C4-2B (cell line): ENCODE data around the gene SLC1A4.

Source experiments
- CTCF ChIP-seq: fragments of 450-650 bp; conservative IDR thresholded peaks from 2 replicates; pipeline ENCODE4 v1.5.1; 2017; ENCODE audit warnings: mild to moderate bottlenecking
- ZFX ChIP-seq: fragments of 450-650 bp; IDR thresholded peaks from 2 replicates; pipeline ENCODE4 v1.6.1; 2017

DNA sequence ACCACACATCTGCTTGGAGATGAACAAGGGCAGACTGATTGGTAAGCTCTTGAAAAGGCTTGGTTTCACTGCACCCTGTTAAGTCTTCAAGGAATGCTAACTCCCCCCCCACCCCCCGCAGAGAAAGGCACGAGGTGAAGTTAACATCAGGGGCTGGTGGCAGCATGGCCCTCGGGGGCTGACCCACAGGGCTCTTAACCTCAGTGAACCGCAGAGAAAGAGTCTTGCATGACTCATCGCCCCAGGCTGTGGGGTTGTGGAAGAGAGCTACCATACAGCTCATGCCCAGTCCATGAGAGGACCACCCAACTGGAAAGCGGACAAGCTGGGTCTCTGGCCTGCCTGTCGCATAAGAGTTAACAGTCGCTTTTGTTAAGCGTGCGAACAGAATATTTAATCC lies 56.5 kb downstream of the SLC1A4 start:
- no peak for TF ChIP-seq CTCF
- TF ChIP-seq ZFX, result no peak
